Measurements from ENCODE around the gene ZNF419. TPM values are rescaled to one million over a fixed set of nuclear protein-coding genes. Genes with fewer than 3 reads are reported as not detected.
"Not testable (repeated sequence)": the region's sequence is repeated elsewhere in the genome, so short reads cannot be mapped to it uniquely, and the experiment has no call there.

Gene ZNF419
- total and polyA plus RNA-seq, 9 of the 15 experiments (the other 6 are each of a cell fraction or from before 2014, with no cell fraction given), result 0.07 to 5.4 (median 1.5) TPM

DNA sequence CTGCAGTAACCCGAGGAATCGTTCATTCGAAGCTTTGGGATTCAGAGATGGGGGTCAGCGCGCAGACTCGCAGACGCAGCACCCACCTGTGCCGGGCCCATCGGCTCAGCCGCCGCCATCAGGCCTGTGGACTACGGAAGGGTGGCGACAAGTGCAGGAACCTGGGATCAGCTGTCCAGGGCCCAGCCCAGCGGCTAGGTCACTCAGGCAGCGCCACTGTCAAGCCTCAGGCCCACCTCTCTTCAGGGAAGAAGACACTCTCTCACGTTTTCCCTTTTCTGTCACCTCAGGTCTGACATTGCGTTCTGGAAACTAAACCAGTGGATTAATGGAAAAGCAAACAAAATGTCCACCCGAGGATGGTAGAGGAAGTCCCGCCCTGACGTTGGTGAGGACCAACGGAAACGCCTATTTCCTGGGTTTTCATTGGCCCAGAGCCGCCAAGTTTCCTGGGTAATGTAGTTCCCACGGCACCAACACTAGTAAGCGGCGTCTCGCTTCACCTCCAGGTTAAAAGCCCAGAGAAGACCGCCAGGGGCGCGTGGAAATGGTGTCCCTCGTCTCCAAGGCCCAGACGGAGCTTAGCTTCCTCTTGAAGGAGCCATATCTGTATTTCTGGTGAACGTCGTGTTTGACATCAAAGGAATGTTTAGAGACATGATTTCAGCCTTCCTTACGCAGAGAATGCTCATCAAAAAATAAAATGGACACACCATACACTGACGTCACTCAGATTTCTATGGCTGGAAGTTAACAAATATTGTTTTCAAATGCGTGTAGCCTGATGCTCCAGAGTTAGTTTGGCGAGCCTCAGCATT, 10.2 kb upstream of the ZNF419 start, which contains the start of gene ZNF772 (continued):
- TF ChIP-seq, protein P1, sequence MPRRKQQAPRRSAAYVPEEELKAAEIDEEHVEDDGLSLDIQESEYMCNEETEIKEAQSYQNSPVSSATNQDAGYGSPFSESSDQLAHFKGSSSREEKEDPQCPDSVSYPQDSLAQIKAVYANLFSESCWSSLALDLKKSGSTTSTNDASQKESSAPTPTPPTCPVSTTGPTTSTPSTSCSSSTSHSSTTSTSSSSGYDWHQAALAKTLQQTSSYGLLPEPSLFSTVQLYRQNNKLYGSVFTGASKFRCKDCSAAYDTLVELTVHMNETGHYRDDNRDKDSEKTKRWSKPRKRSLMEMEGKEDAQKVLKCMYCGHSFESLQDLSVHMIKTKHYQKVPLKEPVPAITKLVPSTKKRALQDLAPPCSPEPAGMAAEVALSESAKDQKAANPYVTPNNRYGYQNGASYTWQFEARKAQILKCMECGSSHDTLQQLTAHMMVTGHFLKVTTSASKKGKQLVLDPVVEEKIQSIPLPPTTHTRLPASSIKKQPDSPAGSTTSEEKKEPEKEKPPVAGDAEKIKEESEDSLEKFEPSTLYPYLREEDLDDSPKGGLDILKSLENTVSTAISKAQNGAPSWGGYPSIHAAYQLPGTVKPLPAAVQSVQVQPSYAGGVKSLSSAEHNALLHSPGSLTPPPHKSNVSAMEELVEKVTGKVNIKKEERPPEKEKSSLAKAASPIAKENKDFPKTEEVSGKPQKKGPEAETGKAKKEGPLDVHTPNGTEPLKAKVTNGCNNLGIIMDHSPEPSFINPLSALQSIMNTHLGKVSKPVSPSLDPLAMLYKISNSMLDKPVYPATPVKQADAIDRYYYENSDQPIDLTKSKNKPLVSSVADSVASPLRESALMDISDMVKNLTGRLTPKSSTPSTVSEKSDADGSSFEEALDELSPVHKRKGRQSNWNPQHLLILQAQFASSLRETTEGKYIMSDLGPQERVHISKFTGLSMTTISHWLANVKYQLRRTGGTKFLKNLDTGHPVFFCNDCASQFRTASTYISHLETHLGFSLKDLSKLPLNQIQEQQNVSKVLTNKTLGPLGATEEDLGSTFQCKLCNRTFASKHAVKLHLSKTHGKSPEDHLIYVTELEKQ (CRISPR knock-in tag; IDR thresholded peaks at IDR 0.05), result no peak
- TF ChIP-seq, protein P2, sequence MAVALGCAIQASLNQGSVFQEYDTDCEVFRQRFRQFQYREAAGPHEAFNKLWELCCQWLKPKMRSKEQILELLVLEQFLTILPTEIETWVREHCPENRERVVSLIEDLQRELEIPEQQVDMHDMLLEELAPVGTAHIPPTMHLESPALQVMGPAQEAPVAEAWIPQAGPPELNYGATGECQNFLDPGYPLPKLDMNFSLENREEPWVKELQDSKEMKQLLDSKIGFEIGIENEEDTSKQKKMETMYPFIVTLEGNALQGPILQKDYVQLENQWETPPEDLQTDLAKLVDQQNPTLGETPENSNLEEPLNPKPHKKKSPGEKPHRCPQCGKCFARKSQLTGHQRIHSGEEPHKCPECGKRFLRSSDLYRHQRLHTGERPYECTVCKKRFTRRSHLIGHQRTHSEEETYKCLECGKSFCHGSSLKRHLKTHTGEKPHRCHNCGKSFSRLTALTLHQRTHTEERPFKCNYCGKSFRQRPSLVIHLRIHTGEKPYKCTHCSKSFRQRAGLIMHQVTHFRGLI (CRISPR knock-in tag; IDR thresholded peaks at IDR 0.05), result no peak
- TF ChIP-seq, protein P3, sequence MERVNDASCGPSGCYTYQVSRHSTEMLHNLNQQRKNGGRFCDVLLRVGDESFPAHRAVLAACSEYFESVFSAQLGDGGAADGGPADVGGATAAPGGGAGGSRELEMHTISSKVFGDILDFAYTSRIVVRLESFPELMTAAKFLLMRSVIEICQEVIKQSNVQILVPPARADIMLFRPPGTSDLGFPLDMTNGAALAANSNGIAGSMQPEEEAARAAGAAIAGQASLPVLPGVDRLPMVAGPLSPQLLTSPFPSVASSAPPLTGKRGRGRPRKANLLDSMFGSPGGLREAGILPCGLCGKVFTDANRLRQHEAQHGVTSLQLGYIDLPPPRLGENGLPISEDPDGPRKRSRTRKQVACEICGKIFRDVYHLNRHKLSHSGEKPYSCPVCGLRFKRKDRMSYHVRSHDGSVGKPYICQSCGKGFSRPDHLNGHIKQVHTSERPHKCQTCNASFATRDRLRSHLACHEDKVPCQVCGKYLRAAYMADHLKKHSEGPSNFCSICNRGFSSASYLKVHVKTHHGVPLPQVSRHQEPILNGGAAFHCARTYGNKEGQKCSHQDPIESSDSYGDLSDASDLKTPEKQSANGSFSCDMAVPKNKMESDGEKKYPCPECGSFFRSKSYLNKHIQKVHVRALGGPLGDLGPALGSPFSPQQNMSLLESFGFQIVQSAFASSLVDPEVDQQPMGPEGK (CRISPR knock-in tag; IDR thresholded peaks at IDR 0.05; ENCODE audit: borderline replicate concordance), result no peak
- TF ChIP-seq HOXB6 (CRISPR knock-in tag; IDR thresholded peaks at IDR 0.05; ENCODE audit: borderline replicate concordance) (no peak), HMG20A (CRISPR knock-in tag; conservative IDR thresholded peaks at IDR 0.05) (no peak), EZH2 (IDR thresholded peaks at IDR 0.05; ENCODE audit: borderline replicate concordance, low read depth, low read length) (no peak)
- TF ChIP-seq, protein P4, sequence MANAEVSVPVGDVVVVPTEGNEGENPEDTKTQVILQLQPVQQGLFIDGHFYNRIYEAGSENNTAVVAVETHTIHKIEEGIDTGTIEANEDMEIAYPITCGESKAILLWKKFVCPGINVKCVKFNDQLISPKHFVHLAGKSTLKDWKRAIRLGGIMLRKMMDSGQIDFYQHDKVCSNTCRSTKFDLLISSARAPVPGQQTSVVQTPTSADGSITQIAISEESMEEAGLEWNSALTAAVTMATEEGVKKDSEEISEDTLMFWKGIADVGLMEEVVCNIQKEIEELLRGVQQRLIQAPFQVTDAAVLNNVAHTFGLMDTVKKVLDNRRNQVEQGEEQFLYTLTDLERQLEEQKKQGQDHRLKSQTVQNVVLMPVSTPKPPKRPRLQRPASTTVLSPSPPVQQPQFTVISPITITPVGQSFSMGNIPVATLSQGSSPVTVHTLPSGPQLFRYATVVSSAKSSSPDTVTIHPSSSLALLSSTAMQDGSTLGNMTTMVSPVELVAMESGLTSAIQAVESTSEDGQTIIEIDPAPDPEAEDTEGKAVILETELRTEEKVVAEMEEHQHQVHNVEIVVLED (CRISPR knock-in tag; IDR thresholded peaks at IDR 0.05), result peak; percentile 65

DNA sequence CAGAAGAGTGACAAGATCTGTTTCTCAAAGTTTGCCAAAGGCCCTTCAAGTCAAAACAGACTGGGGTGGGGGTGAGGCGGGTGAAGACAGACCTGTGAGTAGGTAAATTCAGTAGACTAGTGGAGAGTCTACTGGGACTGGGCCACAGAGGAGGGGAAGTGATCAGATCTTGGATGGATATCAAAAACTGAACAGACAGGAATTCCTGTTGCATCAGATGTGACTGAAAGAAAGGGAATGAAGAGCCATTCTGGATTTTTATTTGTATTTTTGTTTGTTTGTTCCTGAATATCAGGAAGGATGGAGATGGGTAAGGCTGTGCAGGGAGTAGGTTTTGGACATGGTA, 722 bp downstream of the ZNF419 start:
- H3K36me3 ChIP-seq (ENCODE audit: control insufficient read depth, insufficient read depth, low read length); FAIRE-seq; CTCF ChIA-PET (ENCODE audit: low intra/inter-chr PET ratio); H3K27me3 ChIP-seq (ENCODE audit: control insufficient read depth in 2 of 2, insufficient read depth in 2 of 2, low read length in 2 of 2); ATAC-seq; H3K4me1 ChIP-seq (replicated peaks in 1 of 2; ENCODE audit: control insufficient read depth in 2 of 2, insufficient read depth in 2 of 2, low read length in 2 of 2); H3K9me3 ChIP-seq (replicated peaks; ENCODE audit: control insufficient read depth, insufficient read depth, low read depth, low read length); POLR2A ChIA-PET; H3K9ac ChIP-seq (ENCODE audit: insufficient read depth in 1 of 2, low read depth in 2 of 2, low read length in 2 of 2); H3K9me1 ChIP-seq (ENCODE audit: control insufficient read depth, insufficient read depth, low read length); H2AFZ ChIP-seq (ENCODE audit: low read depth, low read length); H3K27ac ChIP-seq (ENCODE audit: extremely low read depth, low read depth, low read length); in situ Hi-C loops (cut with MboI); H3K79me2 ChIP-seq (ENCODE audit: control insufficient read depth, insufficient read depth, low read length); H4K20me1 ChIP-seq (replicated peaks; ENCODE audit: control insufficient read depth, insufficient read depth, low read length); intact Hi-C loops (cut with micrococcal nuclease); DNase-seq (ENCODE audit: extremely low read depth in 1 of 4, low spot score in 3 of 4): not testable (repeated sequence)
- TSS peak; percentile 52 for BruUV-seq (replicated peaks)
- Histone ChIP-seq H3K4me3 (0 out of 2 replicates have a peak overlapping the region, but pooled peaks have one; percentile 13), H3K4me2 (ENCODE audit: insufficient read depth, low read length) (peak overlapping the region; percentile 55)
- WGBS (ENCODE audit: insufficient coverage, low coverage, missing lambda C conversion rate), result no CpG with 5 or more reads among the region's 1 CpG

All from K562 (cell line).